HG03175 (cell line): ENCODE measurements around the gene RNF213.

Experiments used
- ATAC-seq: cut with Tn5 transposase; IDR thresholded peaks from one replicate; pipeline ENCODE4 v1.9.1; 2021; ENCODE audit warnings: mild to moderate bottlenecking, moderate library complexity; ENCODE audit not compliant: unreplicated experiment

The RNF213 gene

GRCh38 chr17:80413771-80414507, 153.3 kb downstream of the RNF213 start:
- no peak for ATAC-seq

GRCh38 chr17:80414508-80414802, 153.8 kb downstream of the RNF213 start:
- peak; percentile 8 for ATAC-seq

- peak; percentile 92 for ATAC-seq
Measured at GRCh38 chr17:80414803-80415625, 154.4 kb downstream of the RNF213 start, which contains the start of gene ENDOV. TSS of gene ENDOV (plus strand) at chr17:80415167. CDS start at chr17:80415195, 28 bp downstream.

GRCh38 chr17:80415626-80416137, 155.0 kb downstream of the RNF213 start:
- no peak for ATAC-seq

- ATAC-seq = no peak
Measured at GRCh38 chr17:80416260-80416939, 155.7 kb downstream of the RNF213 start.

GRCh38 chr17:80416940-80417293, 156.3 kb downstream of the RNF213 start:
- no peak for ATAC-seq

- ATAC-seq = no peak
Measured at GRCh38 chr17:80418589-80418988, 157.9 kb downstream of the RNF213 start.

- ATAC-seq = no peak
Measured at GRCh38 chr17:80419255-80419654, 158.6 kb downstream of the RNF213 start.

GRCh38 chr17:80421381-80422090, 160.9 kb downstream of the RNF213 start:
- ATAC-seq = no peak

- ATAC-seq = no peak
Measured at GRCh38 chr17:80422276-80422675, 161.6 kb downstream of the RNF213 start.

- ATAC-seq = no peak
Measured at GRCh38 chr17:80422981-80423380, 162.3 kb downstream of the RNF213 start.

- no peak for ATAC-seq
Measured at GRCh38 chr17:80423536-80424225, 163.0 kb downstream of the RNF213 start.

- ATAC-seq = no peak
Measured at GRCh38 chr17:80424261-80424660, 163.6 kb downstream of the RNF213 start.

GRCh38 chr17:80424878-80425765, 164.5 kb downstream of the RNF213 start:
- ATAC-seq = no peak

- ATAC-seq = no peak
Measured at GRCh38 chr17:80425835-80426426, 165.3 kb downstream of the RNF213 start.

- ATAC-seq = no peak
Measured at GRCh38 chr17:80426671-80427326, 166.1 kb downstream of the RNF213 start.

GRCh38 chr17:80427366-80428282, 167.0 kb downstream of the RNF213 start:
- no peak for ATAC-seq
